Ishikawa (cell line): ENCODE measurements around the gene TAC4.

Source experiments
- CEBPB ChIP-seq: IDR thresholded peaks from 2 replicates; pipeline ENCODE4 v1.6.1; 2012
- CREB1 ChIP-seq: IDR thresholded peaks from 2 replicates; pipeline ENCODE4 v1.6.1; 2012; ENCODE audit warnings: low read depth
- EGR1 ChIP-seq: IDR thresholded peaks from 2 replicates; pipeline ENCODE4 v1.6.1; 2012
- EP300 ChIP-seq: IDR thresholded peaks from 2 replicates; pipeline ENCODE4 v1.6.1; 2012; ENCODE audit warnings: borderline replicate concordance
- FOXM1 ChIP-seq: IDR thresholded peaks from 2 replicates; pipeline ENCODE4 v1.6.1; 2012; ENCODE audit warnings: low read depth, borderline replicate concordance
- NFIC ChIP-seq: IDR thresholded peaks from 2 replicates; pipeline ENCODE4 v1.6.1; 2012
- RAD21 ChIP-seq: IDR thresholded peaks from 2 replicates; pipeline ENCODE4 v1.6.1; 2012; ENCODE audit warnings: low read depth
- TAF1 ChIP-seq: IDR thresholded peaks from 2 replicates; pipeline ENCODE4 v1.6.1; 2012; ENCODE audit warnings: low read depth, mild to moderate bottlenecking
- TCF12 ChIP-seq: IDR thresholded peaks from 2 replicates; pipeline ENCODE4 v1.6.1; 2012; ENCODE audit warnings: low read depth
- TEAD4 ChIP-seq: IDR thresholded peaks from 2 replicates; pipeline ENCODE4 v1.6.1; 2012
- YY1 ChIP-seq: IDR thresholded peaks from 2 replicates; pipeline ENCODE4 v1.6.1; 2012; ENCODE audit warnings: low read depth
- ZBTB7A ChIP-seq: IDR thresholded peaks from 2 replicates; pipeline ENCODE4 v1.6.1; 2012; ENCODE audit warnings: low read depth
- TF ChIP-seq, protein P1 (sequence below): IDR thresholded peaks from 2 replicates; pipeline ENCODE4 v1.6.1; 2012
- TF ChIP-seq, protein P2 (sequence below): IDR thresholded peaks from 2 replicates; pipeline ENCODE4 v1.6.1; 2012; ENCODE audit warnings: low read depth, mild to moderate bottlenecking
- TF ChIP-seq, protein P3 (sequence below): IDR thresholded peaks from 2 replicates; pipeline ENCODE4 v1.6.1; 2012

Gene TAC4

DNA sequence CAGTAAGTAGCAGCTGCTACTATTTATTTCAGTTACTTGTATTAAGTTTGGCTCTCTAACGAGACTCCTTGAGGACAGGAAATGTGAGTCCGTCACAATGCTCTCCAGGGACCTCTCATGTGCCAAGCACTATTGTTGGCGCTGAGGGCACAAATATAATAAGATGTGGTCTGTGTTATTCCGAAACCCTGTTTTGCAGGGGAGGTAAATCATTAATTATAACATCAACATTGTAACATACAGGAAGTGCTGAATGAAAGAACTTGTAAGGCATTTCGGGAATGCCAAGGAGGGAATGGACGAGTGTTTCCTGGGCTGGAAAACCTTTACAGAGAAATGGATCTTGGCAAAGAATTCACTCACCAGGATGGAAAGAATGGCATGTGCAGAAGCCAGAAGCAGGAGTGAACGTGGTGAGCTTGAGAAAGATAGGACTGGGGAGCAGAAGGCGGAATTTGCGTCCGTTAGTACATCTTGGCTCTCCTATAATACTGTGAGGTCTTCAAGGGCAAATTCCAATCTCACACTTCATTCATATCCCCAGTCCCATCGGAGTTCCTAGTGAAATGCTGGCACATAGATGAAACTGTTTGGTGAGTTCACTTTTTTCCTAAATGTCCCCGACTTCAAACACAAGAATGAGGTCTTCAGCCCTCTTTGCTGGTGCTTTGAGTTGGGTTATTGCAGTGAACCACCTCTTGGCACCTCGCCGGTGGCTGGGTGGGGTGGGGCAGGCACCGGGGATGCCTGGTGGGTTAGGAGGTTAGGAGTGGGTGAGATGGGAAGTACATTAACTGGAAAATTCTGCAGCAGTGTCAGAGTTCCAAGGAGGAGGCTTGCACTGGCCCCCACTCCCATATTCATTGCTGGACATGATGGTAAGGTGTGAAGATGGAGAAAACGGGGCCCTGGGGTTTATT lies 11.5 kb downstream of the TAC4 start:
- no peak for TF ChIP-seq NFIC
- TF ChIP-seq EGR1: no peak

DNA sequence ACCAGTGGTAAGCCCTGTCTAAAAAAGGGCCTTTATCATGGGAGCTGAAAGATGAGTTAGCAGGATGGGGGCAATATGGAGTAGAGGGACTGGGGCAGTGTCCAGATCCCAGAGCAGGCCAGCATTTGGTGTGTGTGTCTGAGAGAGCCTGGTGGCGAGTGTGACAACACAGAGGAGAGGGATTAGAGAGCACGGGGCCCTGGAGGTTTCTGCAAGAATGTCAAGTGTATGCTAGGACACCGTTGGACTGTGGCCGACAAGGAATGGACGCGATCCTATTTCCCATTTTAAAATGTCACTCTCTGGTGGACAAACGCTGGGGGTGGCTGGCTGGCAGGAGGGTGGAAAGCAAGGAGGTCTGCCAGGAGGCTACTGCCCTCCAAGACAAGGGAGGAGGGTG lies 12.4 kb downstream of the TAC4 start:
- TF ChIP-seq, protein P1, sequence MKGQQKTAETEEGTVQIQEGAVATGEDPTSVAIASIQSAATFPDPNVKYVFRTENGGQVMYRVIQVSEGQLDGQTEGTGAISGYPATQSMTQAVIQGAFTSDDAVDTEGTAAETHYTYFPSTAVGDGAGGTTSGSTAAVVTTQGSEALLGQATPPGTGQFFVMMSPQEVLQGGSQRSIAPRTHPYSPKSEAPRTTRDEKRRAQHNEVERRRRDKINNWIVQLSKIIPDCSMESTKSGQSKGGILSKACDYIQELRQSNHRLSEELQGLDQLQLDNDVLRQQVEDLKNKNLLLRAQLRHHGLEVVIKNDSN: no peak
- TF ChIP-seq CEBPB (no peak), EGR1 (no peak), TEAD4 (no peak), YY1 (no peak), FOXM1 (no peak), EP300 (no peak), TCF12 (no peak), ZBTB7A (no peak), RAD21 (no peak), NFIC (no peak), TAF1 (no peak), CREB1 (no peak)
- TF ChIP-seq, protein P2, sequence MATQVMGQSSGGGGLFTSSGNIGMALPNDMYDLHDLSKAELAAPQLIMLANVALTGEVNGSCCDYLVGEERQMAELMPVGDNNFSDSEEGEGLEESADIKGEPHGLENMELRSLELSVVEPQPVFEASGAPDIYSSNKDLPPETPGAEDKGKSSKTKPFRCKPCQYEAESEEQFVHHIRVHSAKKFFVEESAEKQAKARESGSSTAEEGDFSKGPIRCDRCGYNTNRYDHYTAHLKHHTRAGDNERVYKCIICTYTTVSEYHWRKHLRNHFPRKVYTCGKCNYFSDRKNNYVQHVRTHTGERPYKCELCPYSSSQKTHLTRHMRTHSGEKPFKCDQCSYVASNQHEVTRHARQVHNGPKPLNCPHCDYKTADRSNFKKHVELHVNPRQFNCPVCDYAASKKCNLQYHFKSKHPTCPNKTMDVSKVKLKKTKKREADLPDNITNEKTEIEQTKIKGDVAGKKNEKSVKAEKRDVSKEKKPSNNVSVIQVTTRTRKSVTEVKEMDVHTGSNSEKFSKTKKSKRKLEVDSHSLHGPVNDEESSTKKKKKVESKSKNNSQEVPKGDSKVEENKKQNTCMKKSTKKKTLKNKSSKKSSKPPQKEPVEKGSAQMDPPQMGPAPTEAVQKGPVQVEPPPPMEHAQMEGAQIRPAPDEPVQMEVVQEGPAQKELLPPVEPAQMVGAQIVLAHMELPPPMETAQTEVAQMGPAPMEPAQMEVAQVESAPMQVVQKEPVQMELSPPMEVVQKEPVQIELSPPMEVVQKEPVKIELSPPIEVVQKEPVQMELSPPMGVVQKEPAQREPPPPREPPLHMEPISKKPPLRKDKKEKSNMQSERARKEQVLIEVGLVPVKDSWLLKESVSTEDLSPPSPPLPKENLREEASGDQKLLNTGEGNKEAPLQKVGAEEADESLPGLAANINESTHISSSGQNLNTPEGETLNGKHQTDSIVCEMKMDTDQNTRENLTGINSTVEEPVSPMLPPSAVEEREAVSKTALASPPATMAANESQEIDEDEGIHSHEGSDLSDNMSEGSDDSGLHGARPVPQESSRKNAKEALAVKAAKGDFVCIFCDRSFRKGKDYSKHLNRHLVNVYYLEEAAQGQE: no peak
- TF ChIP-seq, protein P3, sequence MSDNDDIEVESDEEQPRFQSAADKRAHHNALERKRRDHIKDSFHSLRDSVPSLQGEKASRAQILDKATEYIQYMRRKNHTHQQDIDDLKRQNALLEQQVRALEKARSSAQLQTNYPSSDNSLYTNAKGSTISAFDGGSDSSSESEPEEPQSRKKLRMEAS: no peak

DNA sequence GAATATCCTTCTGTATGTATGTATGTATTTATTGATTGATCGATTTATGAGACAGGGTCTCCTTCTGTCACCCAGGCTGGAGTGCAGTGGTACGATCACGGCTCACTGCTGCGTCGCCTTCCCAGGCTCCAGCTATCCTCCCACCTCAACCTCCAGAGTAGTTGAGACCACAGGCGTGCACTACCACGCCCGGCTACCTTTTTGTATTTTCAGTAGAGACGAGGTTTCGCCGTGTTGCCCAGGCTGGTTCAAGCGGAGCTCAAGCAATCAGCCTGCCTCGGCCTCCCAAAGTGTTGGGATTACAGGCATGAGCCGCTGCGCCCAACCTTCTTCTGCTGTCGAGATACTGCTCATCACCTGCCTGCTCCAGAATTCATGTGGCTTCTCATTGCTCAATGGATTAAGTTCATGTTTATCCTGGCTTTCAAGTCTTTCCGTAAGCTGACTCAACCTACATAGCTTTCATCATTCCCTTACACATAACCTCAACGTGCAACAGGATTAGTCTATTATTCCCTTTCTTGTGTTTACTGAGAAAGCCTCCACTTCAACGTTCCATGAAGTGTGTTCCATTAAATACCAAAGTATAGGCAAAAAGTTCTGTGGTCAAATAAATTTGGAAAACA lies 13.6 kb downstream of the TAC4 start:
- TF ChIP-seq TEAD4 (no peak), NFIC (no peak), EP300 (no peak), TAF1 (no peak), TCF12 (no peak), ZBTB7A (no peak), CEBPB (no peak), FOXM1 (no peak), CREB1 (no peak)
- TF ChIP-seq, protein P3: no peak
- TF ChIP-seq, protein P1: no peak

DNA sequence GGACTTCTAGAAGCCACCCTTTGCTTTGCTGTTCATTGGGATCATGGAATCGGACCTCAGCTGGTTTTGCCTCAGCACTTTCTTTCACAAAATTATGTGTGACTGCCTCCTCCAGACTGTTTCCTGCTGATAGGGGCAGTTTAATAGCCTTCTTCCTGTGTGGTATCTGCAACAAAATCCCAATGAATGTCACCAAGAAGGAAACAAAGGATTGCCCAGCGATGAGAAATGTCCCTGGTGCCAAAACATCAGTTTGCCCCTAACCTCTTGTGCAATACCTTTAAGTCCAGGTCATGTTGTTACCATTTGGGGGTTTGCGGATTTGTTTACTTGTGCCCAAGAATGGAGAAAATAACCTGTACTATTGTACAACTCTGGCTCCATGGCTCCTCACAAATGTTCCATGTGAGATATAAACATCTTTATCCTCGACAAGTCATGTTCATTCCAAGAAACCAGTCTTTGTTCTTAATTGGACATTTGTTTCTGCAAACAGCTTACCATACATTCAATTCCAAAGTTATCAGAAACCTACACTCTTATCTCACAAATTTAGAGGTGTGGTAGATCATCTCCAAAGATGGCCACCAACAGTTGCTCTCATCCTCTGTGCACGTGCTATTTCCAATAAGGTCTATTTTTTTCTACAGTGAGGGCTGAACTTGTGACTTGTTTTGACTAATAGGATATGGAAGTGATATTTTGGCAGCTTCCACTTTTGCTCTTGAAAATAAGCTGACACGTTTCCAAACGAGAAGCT lies 14.8 kb downstream of the TAC4 start:
- TF ChIP-seq EP300 (no peak), FOXM1 (no peak), YY1 (no peak), NFIC (no peak), TAF1 (no peak), CREB1 (no peak), TEAD4 (no peak), CEBPB (no peak), RAD21 (no peak), ZBTB7A (no peak), TCF12 (no peak), EGR1 (no peak)
- TF ChIP-seq, protein P1: no peak

DNA sequence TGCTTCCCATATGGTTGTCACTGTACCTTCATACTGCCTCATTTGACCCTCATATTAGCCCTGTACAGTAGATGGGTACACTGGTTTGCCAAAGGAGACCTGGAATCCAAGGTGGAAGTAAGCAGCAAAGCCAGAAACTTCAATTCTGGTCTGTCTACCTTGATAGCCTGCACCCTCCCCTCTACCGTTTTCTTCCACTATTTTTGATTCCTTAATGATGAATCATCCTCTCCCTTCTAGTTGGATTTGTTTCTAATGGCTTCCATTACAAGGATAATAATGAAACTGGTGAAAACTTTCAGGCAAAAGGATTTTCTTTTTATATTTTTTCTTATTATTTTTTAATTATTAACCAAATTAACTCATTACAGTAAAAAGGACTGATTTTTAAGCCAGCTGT lies 17.3 kb downstream of the TAC4 start:
- TF ChIP-seq FOXM1 (no peak), CREB1 (no peak), TEAD4 (no peak), ZBTB7A (no peak), TAF1 (no peak), EGR1 (no peak), YY1 (no peak), TCF12 (no peak), CEBPB (no peak), RAD21 (no peak), EP300 (no peak), NFIC (no peak)
- TF ChIP-seq, protein P1: no peak
- TF ChIP-seq, protein P2: no peak
- TF ChIP-seq, protein P3: no peak
